GM19328 (cell line): Measurements from ENCODE around the gene ZNF556.
"Not testable (repeated sequence)": the region's sequence is repeated elsewhere in the genome, so short reads cannot be mapped to it uniquely, and the experiment has no call there.

Source experiments
- ATAC-seq: cut with Tn5 transposase; IDR thresholded peaks from one replicate; pipeline ENCODE4 v1.9.1; 2021; ENCODE audit warnings: mild to moderate bottlenecking, moderate library complexity; ENCODE audit not compliant: unreplicated experiment

ZNF556 gene

GRCh38 chr19:2853015-2853606, 14.0 kb upstream of the ZNF556 start:
- no peak for ATAC-seq

GRCh38 chr19:2854849-2855248, 12.3 kb upstream of the ZNF556 start:
- ATAC-seq: no peak

- no peak for ATAC-seq
These were observed 10.6 kb upstream of the ZNF556 start for GRCh38 chr19:2856457-2857050.

GRCh38 chr19:2858864-2859263, 8.3 kb upstream of the ZNF556 start:
- no peak for ATAC-seq

- ATAC-seq: no peak
These were observed 3.3 kb upstream of the ZNF556 start for GRCh38 chr19:2863816-2864215.

GRCh38 chr19:2865334-2866100, 1.6 kb upstream of the ZNF556 start:
- ATAC-seq: no peak

- no peak for ATAC-seq
These were observed 575 bp upstream of the ZNF556 start for GRCh38 chr19:2866495-2867024.

- ATAC-seq: no peak
These were observed 2.5 kb downstream of the ZNF556 start for GRCh38 chr19:2869618-2870017.

- ATAC-seq: not testable (repeated sequence)
These were observed 5.0 kb downstream of the ZNF556 start for GRCh38 chr19:2872175-2872574.

- no peak for ATAC-seq
These were observed 10.5 kb downstream of the ZNF556 start for GRCh38 chr19:2877398-2878331.

GRCh38 chr19:2883686-2884439, 16.7 kb downstream of the ZNF556 start:
- ATAC-seq: no peak

- no peak for ATAC-seq
These were observed 18.6 kb downstream of the ZNF556 start for GRCh38 chr19:2885736-2886135.

GRCh38 chr19:2887391-2887914, 20.3 kb downstream of the ZNF556 start:
- ATAC-seq: no peak

GRCh38 chr19:2888731-2889224, 21.6 kb downstream of the ZNF556 start:
- no peak for ATAC-seq

- not testable (repeated sequence) for ATAC-seq
These were observed 23.4 kb downstream of the ZNF556 start for GRCh38 chr19:2890531-2890930.

- ATAC-seq: no peak
These were observed 29.6 kb downstream of the ZNF556 start for GRCh38 chr19:2896694-2897093.

GRCh38 chr19:2900296-2901252, 33.4 kb downstream of the ZNF556 start, which contains the start of gene ZNF57:
TSS of gene ZNF57 (plus strand) at chr19:2900928. CDS start at chr19:2901046, 118 bp downstream.
- peak; percentile 90 for ATAC-seq

GRCh38 chr19:2902590-2903218, 35.6 kb downstream of the ZNF556 start:
- no peak for ATAC-seq
